ENCODE results near the gene OSMR. TPM values are rescaled to one million over a fixed set of nuclear protein-coding genes. Genes with fewer than 3 reads are reported as not detected.

Gene OSMR
- total RNA-seq, 1 donor from 2014 or later: 0.04 TPM

DNA sequence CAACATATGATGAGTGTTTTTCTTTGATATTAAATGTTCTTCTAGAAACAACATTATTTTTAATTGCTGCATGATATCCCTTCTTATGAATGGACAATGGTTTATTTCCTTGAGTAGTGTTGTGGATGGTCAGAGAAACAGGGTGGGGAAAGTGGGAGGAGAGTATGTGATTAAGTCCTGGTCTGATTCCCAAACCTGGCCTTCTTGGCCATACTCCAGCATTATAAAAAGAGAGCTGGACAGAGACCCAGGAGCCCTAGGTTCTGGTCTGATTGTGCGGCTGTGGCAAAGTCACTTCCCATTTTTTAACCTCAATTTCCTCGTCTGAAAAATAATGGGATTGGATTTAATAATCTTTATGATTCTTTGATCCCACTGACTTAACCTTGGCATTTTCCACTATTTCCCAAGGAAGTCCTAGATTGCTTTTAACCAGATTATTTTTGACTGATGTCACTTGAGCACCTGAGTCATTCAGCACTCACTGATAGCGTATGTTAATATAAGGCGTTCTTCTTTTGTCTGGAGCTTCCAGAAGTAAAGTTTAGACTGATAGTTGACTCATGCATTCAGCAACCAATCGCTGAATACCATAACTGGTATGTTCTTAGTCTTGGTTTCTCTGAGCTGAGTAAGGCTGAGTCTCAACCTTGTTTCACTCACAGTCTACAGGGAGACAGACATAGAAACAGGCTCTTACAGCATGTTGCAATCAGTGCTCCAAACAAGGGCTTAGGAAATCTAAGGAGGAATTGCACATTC lies 26.2 kb downstream of the OSMR start:
- DNase-seq (no peak), ATAC-seq (ENCODE audit: low read depth) (no peak)
- peaks cover 26% of the 10 kb centered on the region for H3K27me3 Mint-ChIP-seq
- H3K27ac Mint-ChIP-seq: no peak overlapping the region
- TF ChIP-seq, protein P1, sequence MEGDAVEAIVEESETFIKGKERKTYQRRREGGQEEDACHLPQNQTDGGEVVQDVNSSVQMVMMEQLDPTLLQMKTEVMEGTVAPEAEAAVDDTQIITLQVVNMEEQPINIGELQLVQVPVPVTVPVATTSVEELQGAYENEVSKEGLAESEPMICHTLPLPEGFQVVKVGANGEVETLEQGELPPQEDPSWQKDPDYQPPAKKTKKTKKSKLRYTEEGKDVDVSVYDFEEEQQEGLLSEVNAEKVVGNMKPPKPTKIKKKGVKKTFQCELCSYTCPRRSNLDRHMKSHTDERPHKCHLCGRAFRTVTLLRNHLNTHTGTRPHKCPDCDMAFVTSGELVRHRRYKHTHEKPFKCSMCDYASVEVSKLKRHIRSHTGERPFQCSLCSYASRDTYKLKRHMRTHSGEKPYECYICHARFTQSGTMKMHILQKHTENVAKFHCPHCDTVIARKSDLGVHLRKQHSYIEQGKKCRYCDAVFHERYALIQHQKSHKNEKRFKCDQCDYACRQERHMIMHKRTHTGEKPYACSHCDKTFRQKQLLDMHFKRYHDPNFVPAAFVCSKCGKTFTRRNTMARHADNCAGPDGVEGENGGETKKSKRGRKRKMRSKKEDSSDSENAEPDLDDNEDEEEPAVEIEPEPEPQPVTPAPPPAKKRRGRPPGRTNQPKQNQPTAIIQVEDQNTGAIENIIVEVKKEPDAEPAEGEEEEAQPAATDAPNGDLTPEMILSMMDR (IDR thresholded peaks at IDR 0.05): no peak
- intact Hi-C loops (cut with micrococcal nuclease): no loop called here
- ChIA-PET CTCF (no interaction called here), POLR2A (no interaction called here)
- no peak overlapping the region for H3K4me3 Mint-ChIP-seq
- no peaks in the 10 kb centered on the region for H3K9me3 Mint-ChIP-seq
- no peaks in the 10 kb centered on the region for H3K36me3 Mint-ChIP-seq (ENCODE audit: low read depth)
- no peaks in the 10 kb centered on the region for H3K4me1 Mint-ChIP-seq

DNA sequence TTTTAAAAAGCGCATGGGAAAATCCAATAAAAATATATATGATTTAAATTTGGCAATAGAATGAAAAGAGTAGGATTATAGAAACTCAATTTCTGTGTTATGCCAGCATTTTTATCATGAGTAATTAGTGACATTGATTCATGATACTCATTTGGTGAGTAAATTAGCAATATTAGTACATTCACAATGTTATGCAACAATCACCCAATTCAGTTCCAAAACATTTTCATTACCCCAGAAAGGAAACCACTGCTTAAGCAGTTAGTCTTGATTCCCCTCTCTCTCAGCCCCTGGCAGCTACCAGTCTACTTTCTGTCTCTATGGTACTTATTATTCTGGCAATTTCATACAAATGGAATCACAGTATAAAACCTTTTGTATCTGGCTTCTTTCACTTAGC lies 27.0 kb downstream of the OSMR start:
- Mint-ChIP-seq H3K4me3 (no peak overlapping the region), H3K9me3 (no peaks in the 10 kb centered on the region), H3K36me3 (ENCODE audit: low read depth) (no peaks in the 10 kb centered on the region), H3K27ac (no peak overlapping the region), H3K27me3 (peaks cover 32% of the 10 kb centered on the region), H3K4me1 (no peaks in the 10 kb centered on the region)
- TF ChIP-seq, protein P1 (IDR thresholded peaks at IDR 0.05): no peak
- ChIA-PET POLR2A (no interaction called here), CTCF (no interaction called here)
- intact Hi-C loops (cut with micrococcal nuclease): no loop called here
- DNase-seq (no peak), ATAC-seq (ENCODE audit: low read depth) (no peak)

DNA sequence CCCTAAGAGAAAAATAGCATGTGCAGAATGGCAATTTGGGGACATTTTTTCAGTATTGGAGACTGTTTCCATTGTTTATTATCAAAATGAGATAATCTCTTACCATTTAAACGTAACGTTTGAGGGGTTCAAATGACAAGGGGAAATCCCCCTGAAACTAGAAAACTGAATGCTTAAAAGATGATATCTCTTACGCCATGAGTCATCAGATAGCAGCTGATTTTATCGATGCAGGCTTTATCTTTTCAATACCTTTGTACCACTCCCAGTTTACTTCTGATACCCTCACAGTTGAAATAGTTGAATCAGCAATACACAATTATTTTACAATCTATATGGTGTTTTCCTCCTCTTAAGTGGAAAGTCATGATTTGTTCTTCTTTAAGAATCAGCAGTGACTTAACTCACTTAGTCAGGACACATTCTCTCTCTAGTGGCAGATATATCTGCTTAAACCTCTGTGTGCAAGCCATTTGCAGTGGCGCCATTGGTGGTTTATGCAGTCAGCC lies 29.2 kb downstream of the OSMR start:
- H3K9me3 Mint-ChIP-seq: no peaks in the 10 kb centered on the region
- TF ChIP-seq, protein P1 (IDR thresholded peaks at IDR 0.05): no peak
- ATAC-seq (ENCODE audit: low read depth) (no peak), DNase-seq (no peak)
- POLR2A ChIA-PET: no interaction called here
- CTCF ChIA-PET: no interaction called here
- H3K4me1 Mint-ChIP-seq: no peaks in the 10 kb centered on the region
- H3K4me3 Mint-ChIP-seq: no peak overlapping the region
- H3K27me3 Mint-ChIP-seq: peaks cover 28% of the 10 kb centered on the region
- intact Hi-C loops (cut with micrococcal nuclease): no loop called here
- H3K36me3 Mint-ChIP-seq (ENCODE audit: low read depth): no peaks in the 10 kb centered on the region
- H3K27ac Mint-ChIP-seq: no peak overlapping the region

DNA sequence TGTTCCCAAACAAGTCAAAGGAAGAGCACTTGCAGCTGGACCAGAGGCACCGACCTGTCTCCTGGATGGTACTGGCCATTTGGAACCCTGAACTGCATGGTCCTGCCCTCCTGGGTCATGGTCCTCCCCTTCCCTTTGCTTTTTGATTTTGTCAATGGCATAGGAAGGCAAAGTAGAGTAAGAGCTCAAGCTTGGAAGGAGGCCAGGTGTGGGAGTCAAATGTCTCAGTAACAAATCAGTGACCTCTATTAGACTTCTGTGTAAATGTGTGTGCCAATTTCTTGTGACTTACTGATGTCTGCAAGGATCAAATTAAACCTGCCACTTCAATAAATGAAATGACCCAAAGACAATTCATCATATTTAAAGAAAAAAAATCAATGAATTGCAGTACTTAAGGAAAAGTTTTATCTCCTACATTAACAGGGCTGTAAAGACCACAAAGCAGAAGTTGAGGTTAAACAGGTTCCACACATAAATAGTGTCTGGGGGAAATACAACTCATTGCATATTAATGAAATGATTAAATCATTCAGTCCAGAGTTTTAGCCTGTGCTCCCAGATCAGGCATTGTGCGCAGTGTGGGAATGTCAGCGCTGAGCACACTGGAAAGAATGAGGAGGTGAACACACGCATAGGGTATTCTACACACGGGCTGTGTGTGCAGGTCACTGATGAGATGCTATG lies 32.7 kb downstream of the OSMR start:
- Mint-ChIP-seq H3K4me3 (no peak overlapping the region), H3K27me3 (peaks cover 18% of the 10 kb centered on the region), H3K27ac (no peak overlapping the region), H3K4me1 (no peaks in the 10 kb centered on the region), H3K36me3 (ENCODE audit: low read depth) (no peaks in the 10 kb centered on the region), H3K9me3 (no peaks in the 10 kb centered on the region)
- intact Hi-C loops (cut with micrococcal nuclease): no loop called here
- DNase-seq: no peak
- TF ChIP-seq, protein P1 (IDR thresholded peaks at IDR 0.05): no peak
- ATAC-seq (ENCODE audit: low read depth): no peak
- ChIA-PET POLR2A (no interaction called here), CTCF (no interaction called here)

DNA sequence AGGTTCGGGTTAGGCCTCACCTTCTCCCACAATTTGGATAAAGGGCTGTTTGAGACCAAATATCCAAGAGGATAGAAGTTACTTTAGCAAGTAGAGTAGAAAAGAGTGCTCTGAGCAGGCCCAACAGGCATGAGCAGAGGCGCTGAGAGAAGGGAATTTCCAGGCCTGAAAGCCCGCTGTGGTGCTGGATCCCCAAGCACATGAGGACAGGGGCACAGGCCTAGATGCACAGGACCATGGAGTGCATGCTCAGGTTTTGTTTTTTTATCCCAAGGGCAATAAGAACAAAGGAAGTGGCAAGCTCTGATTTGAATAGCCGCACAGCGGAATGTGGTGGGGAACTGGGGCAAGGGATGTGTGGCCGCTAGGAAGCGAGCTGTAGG lies 33.3 kb downstream of the OSMR start:
- CTCF ChIA-PET: no interaction called here
- Mint-ChIP-seq H3K9me3 (no peaks in the 10 kb centered on the region), H3K4me3 (no peak overlapping the region), H3K27ac (no peak overlapping the region), H3K36me3 (ENCODE audit: low read depth) (no peaks in the 10 kb centered on the region), H3K4me1 (no peaks in the 10 kb centered on the region), H3K27me3 (peaks cover 15% of the 10 kb centered on the region)
- POLR2A ChIA-PET: no interaction called here
- intact Hi-C loops (cut with micrococcal nuclease): no loop called here
- TF ChIP-seq, protein P1 (IDR thresholded peaks at IDR 0.05): no peak
- ATAC-seq (ENCODE audit: low read depth) (no peak), DNase-seq (no peak)

Data from activated B cell treated with CpG ODN at 0.5 μM for 24 hours (primary cell).